Stimulated activated CD8-positive, alpha-beta memory T cell treated with anti-CD3 and anti-CD28 coated beads, Interleukin-7, amount 100 ng/mL, for 48 hours (primary cell): ENCODE measurements around the gene JARID2.
A peak's percentile ranks its signal among the peaks of the same experiment; 100 is the strongest.

Experiments
- DNase-seq, 2 donors: peaks; one replicate each; pipeline ENCODE4 v3.0.0-alpha.2; 2020; ENCODE audit warnings: low read depth in 1 of 2; ENCODE audit errors: extremely low read depth in 1 of 2

Gene JARID2

DNA sequence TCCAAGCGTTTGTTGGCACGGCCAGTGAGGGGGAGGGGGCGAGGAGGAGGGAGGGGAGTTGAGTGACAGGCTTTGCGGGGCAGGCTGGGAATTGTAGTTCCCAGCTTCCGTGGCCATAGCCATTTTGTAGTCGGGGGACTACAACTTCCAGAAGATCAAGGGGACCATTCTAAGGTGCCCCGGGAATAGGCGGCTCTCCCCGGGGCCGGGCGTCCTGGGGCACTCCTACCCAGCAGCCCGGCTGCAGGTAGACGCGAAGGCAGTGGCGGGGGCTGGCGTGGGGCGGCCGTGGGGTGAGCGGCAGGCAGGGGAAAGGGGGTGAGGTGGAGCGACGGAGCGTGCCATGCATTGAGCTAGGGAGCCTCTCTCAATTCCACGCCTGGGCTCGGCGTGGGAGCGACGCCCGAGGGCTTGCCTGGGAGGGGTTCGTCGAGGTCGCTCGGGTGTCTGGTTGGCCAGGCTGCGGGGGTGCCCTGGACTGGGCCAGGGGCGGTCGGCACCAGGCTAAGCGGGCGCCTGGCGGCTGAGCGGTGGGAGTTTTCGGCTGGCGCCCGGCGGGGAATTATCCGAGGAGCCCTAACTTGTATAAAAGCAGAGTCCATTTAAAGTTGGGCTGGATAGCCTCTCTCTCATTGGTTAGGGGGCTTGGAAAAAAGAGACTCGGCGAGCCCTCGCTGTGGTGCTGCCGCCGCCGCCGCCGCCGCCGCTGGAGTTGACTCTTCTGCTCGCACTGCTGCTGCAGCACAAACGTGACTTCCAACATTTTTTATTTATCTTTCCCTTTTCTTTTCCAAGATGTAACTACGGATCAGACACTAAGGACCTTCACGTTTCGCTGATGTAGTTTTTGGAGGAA, at the start of gene JARID2:
Gene JARID2 (plus strand): TSS at position 709 of the 856 bp plus-strand sequence. CDS start 471 bp downstream, outside the sequence.
- peak; percentile 86 to 98 for DNase-seq

DNA sequence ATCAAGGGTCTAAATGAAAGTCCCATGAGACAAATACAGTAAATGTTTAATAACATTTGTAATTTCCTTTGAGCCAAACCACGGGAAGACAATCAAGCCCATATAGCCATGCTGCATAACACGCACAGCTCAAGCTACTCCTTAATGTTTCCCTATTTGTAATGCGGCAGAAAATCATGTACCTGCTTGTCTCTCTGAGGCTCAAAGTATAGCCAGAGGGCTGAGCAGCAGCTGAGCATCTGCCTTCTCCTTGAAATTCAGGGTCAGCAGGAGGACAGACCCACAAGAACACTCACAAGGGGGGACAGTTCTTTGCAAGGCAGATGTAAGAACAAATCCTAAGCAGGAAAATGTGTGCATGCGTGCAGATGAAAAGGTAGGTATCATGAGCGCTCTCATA, 45.8 kb upstream of the JARID2 start:
- DNase-seq = no peak

DNA sequence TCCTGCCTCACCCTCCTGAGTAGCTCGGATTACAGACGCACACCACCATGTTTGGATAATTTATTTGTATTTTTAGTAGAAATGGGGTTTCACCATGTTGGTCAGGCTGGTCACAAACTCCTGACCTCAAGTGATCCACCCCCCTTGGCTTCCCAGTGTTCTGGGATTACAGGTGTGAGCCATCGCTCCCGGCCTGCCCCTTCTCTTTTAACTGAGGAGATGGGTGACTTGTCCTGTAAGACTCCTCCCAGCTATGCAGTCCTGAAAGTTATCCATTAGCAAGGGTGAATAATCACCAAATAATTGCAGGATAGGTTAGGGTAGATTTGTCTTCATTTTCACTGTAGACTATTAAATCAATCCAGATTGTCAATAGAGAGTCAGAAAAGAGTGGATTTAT, 40.5 kb upstream of the JARID2 start:
- DNase-seq = no peak

DNA sequence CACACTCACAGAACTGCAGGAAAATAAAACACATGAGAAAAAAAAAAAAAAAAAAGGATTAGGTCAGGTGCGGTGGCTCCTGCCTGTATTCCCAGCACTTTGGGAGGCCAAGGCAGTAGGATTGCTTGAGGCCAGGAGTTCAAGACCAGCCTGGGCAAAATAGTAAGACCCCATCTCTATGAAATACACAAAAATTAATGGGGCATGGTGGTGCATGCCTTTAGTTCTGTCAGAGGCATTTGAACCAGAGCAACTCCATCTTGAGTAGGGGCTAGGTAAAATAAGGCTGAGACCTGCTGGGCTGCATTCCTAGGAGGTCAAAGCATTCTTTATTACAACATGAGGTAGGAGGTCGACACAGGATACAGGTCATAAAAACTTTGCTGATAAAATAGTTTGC, 39.0 kb upstream of the JARID2 start:
- no peak for DNase-seq

DNA sequence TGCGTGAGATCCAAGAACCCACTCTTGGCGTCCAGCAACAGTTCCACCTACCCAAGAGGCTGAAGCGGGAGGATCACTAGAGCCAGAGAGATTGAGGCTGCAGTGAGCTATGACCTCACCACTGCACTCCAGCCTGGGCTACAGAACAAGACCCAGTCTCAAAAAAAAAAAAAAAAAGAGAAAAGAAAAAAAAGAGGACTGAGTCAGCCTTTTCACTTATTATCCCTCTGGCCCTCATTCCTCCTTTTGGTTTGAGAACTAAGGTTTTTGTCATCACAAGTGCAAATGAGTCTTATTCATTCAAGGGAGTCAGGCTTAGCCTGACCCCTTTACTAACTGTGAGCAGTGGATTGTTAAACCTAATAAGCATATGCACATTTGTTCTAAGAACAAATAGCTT, 37.9 kb upstream of the JARID2 start:
- DNase-seq = no peak

DNA sequence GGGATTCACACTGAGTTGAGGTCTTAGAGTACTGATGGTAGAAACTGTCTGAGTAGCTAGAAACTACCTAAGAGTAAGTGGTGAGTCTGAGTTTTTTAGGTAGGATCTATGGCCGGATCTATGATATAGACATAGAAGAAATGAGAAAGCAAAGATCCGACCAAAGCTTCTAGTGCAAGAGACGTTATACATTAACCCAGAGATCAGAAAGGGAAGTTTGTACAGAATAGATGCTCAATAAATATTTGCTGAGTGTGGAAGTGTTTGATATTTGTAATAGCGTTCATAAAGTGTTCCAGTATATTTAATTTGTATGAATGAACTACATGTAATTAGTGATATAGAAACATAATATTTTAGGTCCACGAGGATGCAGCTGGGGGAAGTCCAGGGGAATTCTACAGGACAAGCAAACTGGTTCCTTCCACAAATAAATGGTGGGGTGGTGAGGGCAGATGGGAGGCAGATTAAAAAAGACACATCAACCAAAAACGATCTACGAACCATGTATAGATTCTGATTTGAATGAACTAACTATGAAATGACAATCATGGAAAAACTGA, 31.9 kb upstream of the JARID2 start:
- no peak for DNase-seq

DNA sequence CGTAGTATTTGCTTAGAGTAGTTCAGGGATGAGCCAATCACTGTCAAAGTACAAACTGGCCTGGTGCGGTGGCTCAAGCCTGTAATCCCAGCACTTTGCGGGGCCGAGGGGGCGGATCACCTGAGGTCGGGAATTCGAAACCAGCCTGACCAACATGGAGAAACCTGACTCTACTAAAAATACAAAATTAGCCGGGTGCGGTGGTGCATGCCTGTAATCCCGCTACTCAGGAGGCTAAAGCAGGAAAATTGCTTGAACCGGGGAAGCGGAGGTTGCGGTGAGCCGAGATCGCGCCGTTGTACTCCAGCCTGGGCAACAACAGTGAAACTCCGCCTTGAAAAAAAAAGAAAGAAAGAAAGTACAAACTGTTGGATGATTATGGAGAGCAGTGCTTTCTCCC, 27.5 kb upstream of the JARID2 start:
- no peak for DNase-seq

DNA sequence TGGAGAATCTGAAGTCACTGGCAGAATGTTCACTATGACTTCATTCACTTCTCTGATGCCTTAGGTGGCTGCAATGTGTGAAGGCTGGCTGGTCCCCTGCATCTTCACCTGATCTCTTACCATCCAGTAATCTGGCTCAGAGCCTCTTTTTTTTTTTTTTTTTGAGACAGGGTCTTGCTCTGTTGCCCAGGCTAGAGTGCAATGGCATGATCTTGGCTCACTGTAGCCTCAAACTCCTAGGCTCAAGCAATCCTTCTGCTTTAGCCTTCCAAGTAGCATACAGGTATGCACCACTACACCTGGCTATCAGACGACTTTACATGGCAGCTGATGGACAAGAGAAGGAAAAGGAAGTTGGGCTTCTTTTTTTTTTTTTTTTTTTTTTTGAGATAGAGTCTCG, 25.8 kb upstream of the JARID2 start:
- no peak for DNase-seq

DNA sequence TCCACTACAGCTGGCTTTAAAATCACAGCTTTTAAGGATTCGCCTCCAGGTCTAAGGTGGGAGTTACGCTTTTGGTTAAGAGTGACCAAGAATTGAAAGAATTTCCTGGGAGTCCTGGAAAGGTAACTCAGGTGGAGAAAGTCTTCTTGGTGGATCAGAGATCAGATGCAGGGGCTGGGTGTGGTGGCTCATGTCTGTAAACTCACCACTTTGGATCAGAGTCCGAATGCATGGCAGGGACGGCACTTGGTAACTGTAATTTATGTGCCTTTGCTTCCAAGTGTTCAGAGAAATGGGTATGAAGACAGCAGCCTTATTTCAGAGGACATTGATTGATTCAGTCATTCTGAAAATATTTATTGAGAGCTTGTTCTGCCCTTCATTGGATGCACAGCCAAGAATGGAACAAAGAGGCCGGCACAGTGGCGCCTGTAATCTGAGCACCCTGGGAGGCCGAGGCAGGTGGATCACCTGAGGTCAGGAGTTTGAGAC, 18.0 kb upstream of the JARID2 start:
- no peak for DNase-seq

DNA sequence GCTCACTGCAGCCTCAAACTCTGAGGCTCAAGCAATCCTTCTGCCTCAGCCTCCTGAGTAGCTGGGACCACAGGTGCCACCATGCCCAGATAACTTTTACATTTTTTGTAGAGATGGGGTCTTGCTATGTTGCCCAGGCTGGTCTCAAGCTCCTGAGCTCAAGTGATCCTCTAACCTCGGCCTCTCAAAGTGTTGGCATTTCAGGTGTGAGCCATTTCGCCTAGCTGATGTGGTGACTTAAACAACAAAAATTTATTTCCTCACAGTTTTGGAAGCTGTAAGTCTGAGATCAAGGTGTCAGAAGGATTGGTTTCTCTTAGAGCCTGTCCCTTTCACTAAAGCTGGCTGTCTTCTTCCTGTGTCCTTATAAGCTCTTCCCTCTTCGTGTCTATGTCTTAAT, 15.0 kb upstream of the JARID2 start:
- no peak for DNase-seq

DNA sequence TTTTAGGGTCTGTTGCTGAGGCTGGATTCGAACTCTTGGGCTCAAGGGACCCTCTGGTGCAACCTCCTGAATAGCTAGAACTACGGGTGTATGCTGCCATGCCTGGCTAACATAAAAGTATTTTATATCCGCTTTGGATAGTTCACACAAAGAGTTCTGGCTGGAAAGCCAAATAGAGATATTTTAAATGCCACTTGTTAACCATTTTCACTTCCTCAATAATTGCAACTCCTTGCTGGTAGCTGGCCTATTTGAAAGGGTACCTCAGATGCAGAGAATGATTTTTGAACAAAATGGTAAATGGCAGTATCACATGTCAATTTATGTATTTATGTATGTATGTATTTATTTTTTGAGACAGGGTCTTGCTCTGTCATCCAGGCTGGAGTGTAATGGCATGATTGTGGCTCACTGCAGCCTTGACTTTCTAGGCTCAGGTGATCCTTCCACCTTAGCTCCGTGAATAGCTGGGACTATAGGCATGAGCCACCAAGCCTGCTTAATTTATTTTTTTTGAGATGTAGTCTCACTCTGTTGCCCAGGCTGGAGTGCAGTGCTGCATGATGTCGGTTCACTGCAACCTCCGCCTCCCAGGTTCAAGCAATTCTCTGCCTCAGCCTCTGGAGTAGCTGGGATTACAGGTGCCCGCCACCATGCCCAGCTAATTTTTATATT, 12.9 kb upstream of the JARID2 start:
- no peak for DNase-seq

DNA sequence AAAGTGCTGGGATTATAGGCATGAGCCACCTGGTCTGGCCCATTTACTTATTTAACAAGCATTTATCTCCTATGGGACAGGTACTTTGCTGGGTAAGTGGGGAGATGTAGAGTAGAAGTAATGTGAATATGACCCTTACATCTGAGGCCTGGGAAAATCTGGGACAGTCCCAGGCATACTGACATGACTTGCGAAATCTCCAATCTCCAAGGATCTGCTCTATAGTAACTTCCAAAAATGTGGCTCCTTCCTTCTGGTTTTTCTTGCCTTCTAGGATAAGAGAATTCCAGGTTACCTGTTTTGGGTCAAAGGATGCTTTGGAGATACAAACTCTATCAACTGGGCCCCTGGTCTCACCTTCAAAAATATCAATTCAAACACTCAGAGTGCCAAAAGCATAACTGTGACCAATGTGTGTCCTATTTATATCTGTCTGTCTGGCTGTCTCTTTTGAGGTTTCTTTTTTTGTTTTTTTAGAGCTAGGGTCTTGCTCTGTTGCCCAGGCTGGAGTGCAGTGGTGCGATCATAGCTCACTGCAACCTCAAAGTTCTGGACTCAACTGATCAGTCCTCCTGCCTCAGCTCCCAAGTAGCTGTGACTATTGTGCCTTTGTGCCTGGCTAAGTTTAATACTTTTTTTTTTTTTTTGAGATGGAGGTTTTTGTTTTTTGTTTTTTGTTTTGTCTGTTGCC, 11.7 kb upstream of the JARID2 start:
- no peak for DNase-seq

DNA sequence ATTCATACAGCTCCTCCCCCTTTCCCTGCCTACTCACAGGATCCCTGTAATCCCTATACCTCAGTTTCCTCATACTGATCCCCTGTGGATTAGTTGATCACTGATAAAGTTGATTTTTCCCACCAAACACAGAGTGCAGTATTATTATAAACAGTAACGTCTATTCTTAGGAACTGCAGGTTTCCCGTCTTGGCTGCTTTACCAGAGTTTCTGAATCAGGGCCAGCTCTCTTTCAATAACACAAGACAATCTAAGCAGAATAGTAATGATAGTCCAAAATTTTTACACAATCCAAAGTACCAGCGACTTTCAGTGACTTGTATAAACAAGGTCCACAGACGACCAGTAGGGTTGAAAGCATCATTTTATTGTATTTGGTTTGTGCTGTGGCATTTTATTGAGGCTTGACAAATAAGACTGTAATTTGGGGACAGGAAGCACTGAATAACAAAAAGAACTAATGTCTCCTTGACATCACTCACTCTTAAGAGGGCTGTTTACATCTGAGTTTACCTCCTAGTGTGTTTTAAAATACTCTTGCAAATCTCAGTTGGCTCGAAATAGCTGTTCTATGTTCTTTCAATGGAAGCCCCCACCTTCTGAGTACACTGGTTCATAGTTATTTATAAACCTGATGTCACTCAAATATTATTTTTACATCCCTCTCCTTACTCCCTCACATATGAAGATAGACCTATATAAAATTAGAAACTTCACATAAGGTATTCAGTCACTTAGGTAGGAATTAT, 6.1 kb upstream of the JARID2 start:
- no peak for DNase-seq

DNA sequence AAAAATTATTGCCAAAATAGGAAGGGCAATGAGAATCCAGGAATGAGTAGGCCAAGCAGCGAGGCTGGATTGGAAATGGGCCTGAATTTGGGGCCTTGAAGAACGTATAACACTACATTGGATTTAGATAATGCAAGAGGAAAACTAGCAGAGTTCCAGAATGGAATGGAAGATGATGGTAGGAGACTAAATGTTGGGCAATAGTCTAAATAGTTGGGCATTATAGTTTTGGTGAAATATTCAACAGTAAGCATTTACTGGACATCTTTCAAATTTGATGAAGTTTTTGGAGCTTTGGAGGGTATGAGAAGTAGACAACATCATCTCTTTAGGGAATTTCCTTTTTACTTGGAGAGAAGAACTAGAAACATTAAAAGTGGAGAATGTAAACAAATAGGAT, 3.4 kb upstream of the JARID2 start:
- DNase-seq = no peak

DNA sequence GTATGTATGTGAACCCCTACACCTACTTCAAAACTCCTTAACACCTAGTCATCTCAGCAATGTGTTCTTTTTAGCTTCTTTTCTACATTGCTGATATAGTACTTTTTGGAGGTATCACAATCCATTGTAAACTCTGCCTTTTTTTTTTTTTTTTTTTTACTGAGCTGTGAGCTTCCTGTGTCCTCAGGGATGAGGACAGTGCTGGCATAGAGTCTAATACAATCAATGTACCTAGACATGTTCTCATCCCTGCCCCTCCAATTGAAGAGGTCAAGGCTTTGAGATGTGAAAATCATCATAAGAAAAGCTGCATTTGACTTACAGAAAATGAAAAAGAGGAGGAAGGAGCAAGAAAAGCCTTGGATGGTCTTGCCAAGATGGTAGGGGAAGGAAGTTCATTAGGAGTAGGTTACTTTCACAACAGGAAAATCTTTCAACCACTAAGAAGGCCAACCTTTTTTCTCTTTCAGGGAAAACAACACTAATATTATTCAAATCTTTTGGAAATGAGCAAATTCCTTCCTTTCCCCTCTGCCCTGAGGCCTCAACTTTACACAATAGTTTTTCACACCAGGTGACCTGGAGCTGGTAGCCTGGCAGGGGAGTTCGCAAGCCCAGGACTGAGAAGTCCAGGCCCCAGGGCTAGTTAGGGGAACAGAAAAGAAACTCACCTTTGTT, 2.8 kb upstream of the JARID2 start:
- DNase-seq = no peak

DNA sequence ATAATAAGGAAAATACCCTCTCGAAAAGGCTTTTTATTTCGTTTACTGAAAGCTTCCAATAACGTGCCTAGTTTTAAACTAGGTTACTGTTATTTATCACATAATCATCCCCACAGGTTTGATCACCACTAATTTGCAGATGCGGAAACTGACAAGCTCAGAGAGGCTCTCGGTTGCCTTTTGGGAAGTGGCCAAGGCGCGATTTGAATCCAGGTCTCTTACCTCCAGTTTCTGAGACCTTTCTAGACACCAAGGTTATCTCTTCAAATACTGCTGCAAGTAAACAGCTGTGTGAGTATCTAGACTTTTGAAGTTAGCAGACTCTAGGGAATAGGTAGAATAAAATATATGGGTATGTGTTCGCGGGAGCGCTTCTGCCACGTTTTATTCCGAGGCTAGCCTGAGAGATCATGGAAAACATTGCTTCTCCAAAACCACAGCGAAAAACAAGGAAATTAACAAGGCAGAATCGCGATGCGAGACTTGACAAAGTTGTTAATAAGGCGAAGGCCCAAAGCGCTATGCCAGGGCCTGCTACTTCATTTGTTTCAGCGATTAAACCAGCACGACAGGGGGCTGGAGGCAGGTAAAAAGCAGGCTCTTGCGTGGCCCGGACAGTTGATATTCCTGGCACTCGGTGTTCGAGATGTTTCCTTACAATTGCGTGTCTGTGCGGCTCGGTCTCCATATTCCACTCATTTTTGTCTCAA, 1.8 kb upstream of the JARID2 start:
- DNase-seq = no peak

DNA sequence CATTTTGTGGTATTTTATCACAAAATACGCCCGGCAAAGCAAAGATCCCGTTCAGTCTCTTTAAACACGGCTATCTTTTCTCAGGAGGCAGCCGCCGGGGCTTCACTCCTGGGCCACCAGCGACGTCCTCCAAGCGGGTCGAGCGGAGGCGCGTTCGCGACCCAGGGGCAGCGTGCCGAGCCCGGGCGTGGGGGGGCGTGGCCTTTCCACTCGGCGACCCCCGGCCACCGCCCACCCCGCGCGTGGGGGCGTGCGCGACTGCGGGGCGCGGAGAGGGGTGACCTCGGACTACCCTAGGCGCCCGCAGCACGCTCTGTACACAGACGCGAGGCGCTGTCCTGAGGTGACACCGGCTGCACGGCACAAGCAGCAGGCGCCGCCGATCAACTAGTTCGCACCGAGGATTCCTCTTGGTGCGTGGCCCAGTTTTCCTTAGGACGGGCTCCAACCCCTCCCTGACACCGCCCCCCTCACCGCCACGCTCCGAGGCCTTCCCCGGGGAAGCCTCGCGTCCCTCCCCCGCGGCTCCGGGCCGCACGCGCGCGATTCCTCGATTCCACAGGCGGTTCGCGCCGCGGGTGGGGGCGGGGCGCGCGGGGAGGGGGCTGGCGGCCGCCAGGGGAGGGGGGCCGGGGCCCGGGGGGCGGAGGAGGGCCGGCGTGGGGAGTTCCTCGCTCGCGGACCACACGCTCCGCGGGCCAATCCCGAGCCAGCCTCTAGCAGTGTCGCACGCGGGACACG, 1.1 kb upstream of the JARID2 start:
- peak; percentile 20 to 22 for DNase-seq

DNA sequence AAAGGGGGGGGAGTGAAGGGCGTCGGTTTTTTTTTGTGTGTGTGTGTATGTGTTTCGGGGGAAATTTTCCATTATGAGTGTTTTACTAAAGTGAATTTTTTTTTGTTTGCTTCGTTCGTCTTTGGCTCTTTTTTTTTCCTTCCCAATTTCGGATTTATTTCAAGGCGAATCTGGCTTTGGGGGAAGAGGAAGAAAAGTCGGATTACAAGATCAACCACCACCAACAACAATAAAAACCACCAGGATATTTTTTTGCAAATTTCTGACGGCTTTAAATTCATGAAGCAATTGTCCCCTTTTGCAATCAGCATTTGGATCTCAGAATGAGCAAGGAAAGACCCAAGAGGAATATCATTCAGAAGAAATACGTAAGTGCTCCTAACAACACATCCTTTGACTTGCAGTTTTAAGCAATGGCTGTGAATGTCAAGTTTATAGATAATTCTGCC, 372 bp downstream of the JARID2 start:
- no peak for DNase-seq
